ACC112 (cell line): ENCODE results near the gene SDK2.

Experiments used
- H2AFZ ChIP-seq: fragments of 200-600 bp; sonication (generic); one replicate; pipeline ENCODE4 v1.6.0; 2017; ENCODE audit warnings: antibody characterized with exemption, low read length; ENCODE audit not compliant: unreplicated experiment
- H3K27ac ChIP-seq: fragments of 200-600 bp; sonication (generic); 2 replicates; pipeline ENCODE4 v1.5.1; 2014; ENCODE audit warnings: low read depth, mild to moderate bottlenecking, antibody characterized with exemption, low read length, moderate library complexity
- H3K27me3 ChIP-seq: fragments of 200-600 bp; sonication (generic); 2 replicates; pipeline ENCODE4 v1.6.1; 2014; ENCODE audit warnings: mild to moderate bottlenecking, antibody characterized with exemption, low read length, moderate library complexity, mixed read lengths; ENCODE audit not compliant: insufficient read depth
- H3K36me3 ChIP-seq: fragments of 200-600 bp; sonication (generic); 2 replicates; pipeline ENCODE4 v1.6.1; 2016; ENCODE audit warnings: mild to moderate bottlenecking, antibody characterized with exemption, low read length, moderate library complexity, mixed read lengths; ENCODE audit not compliant: insufficient read depth
- H3K4me1 ChIP-seq: fragments of 200-600 bp; sonication (generic); one replicate; pipeline ENCODE4 v1.6.1; 2016; ENCODE audit warnings: low read length, mixed read lengths; ENCODE audit not compliant: insufficient read depth, unreplicated experiment, control insufficient read depth
- H3K4me3 ChIP-seq: fragments of 200-600 bp; sonication (generic); 2 replicates; pipeline ENCODE4 v1.5.1; 2014; ENCODE audit warnings: mild to moderate bottlenecking, low read depth, low read length
- H3K79me2 ChIP-seq: fragments of 200-600 bp; sonication (generic); one replicate; pipeline ENCODE4 v1.6.0; 2016; ENCODE audit warnings: low read length; ENCODE audit not compliant: control insufficient read depth, unreplicated experiment, insufficient read depth

SDK2 gene

DNA sequence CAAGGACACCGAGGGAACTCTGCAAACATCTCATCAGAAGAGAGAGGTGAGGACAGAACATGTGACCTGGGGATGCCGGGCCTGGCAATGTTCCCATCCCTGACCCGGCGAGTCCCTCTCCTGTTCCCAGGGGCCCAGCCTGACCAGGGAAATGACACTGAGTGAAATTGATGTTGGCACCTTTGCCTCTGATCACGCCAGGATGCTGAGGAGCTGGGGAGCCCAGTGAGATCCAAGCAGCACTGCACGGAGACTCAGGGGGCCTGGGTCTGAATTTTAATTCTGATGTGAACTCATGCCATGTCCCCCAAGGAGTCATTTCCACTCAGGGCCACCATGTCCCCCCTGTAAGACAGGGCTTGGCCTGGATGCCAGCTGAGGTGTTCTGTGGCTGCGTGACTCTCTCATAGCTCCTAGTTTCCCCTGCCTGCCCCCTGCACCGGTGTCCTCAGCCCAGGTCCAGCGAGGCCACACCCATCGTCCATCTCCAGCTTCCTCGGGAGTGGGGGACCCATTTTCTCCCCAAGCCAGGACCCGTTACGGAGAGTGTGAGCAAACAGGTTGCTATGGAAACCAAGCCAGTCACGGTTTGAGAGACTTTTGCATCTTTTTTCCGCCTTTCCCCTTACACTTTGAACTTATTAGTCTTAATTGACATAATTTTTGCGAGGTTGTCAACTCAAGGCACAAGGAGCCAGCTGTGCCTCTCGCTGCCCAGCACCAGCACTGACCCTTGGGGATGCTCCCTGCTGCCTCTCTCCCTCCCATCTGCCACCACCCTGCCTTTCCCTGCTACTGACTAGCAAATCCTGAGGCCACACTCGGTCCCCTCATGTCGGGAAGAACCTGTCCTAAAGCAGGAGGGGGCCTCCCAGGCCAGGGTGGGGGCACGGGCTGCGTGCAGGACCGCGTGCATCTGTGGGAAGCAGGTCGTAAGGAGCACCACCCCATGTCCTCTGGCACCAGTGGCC is 150.0 kb downstream of the SDK2 start:
- Histone ChIP-seq H3K4me1 (no peaks in the 10 kb centered on the region), H3K36me3 (no peaks in the 10 kb centered on the region), H3K27ac (no peak overlapping the region), H3K27me3 (peaks cover 59% of the 10 kb centered on the region), H2AFZ (no peak overlapping the region), H3K4me3 (no peak overlapping the region), H3K79me2 (no peaks in the 10 kb centered on the region)

DNA sequence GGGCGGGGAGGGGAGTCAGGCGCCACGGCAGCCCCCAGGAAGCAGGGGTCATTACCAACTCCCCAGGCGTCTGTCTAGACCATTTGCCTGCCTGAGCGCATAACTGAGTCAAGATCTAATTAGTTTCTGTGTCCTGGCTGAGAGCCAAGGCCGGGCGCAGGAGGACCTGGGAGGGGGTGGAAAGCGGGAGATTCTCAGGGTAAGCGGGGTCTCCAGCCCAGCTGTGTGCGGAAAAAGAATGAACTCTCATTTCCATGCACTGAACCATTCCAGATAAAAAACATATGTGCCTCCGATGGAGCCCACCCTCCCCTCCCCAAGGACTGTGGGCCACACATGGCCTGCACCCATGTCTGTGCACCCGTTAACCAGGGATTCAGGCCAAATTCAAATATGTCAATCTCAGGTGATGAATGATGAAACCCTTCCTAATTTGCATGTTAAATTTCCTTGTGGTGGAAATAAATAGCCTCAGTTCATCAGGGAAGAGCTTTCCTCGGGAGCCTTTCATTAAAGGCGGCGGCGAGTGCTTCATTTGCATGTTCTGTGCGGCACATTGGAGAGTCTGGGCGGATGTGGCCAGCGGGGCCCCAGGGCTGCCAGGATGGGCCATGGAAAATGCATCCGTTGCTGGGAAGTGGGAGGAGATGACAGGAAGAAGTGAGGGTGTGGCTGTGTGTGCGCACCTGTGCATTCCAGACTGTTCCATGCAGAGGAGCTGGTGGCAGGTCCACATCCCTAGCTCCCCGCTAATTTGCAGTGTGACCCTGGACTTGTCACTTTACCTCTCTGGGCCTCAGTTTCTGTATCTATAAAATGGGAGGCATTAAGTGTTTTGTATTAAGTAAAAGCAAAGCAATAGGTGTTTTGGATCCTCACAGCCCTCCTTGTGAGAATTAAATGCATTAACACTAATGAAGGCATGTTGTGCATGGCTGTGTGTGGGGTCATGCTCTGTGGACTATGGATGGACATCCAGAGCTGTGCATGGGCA is 151.1 kb downstream of the SDK2 start:
- no peak overlapping the region for H3K27ac ChIP-seq

DNA sequence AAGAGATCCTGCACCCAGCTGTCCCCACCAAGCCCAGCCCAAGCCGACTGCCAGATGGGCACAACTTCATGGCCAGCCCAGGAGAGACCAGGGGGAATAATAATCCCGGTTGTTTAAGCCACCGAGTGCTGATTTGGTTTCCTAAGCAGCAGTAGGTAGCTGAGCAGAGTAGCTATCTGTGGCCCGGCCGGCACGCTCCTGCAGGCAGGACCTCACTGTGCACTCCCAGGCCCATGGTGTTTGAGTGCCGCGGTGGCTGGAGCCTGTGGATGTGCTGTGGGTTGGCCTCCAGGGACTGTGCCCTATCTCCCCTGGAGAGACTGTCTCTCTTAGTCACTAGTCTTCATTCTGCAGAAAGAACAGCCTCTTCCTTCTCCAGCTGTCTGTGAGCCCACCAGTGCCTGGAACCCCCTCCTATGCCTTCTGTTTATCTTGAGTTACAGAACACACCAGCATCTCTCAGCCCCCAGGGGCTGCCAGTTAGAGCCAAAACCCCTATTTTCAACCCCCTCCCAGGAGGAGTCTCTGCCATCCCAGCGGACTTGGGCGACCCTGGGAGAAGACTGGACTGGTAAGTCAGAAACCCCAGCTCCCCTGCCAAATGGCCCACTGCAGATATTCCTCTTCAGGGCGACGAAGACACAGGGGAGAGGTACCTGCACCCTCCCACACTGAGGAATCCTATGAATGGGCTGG is 152.0 kb downstream of the SDK2 start:
- Histone ChIP-seq H3K27me3 (peaks cover 59% of the 10 kb centered on the region), H3K4me1 (no peaks in the 10 kb centered on the region), H3K4me3 (no peak overlapping the region), H3K27ac (no peak overlapping the region), H2AFZ (no peak overlapping the region), H3K79me2 (no peaks in the 10 kb centered on the region), H3K36me3 (no peaks in the 10 kb centered on the region)

More for the DNA sequence above, 151.1 kb downstream of the SDK2 start:
- Histone ChIP-seq H3K27me3 (peaks cover 66% of the 10 kb centered on the region), H3K4me1 (no peaks in the 10 kb centered on the region), H3K79me2 (no peaks in the 10 kb centered on the region), H3K36me3 (no peaks in the 10 kb centered on the region), H2AFZ (no peak overlapping the region), H3K4me3 (no peak overlapping the region)

DNA sequence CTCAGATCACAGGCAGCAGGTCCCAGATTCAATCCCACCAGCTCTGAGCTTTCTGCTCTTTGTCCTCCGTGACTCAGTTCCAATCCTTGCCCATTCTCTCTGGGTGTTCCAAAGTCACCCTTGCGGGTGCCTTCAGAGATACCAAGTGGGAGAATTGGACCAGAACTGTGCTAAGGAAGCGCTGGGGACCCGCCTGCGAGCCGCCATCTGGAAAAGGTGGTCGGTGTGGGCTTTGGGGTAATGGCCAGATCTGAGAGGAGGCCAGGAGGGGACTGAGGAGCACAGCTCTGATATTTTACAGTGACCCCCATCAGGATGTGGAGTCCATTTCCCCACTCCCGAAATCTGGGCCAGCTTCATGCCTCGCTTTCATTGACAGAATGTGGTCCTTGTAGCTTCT is 152.6 kb downstream of the SDK2 start:
- peaks cover 59% of the 10 kb centered on the region for H3K27me3 ChIP-seq
- H3K27ac ChIP-seq: no peak overlapping the region
- H3K4me1 ChIP-seq: no peaks in the 10 kb centered on the region
- no peak overlapping the region for H2AFZ ChIP-seq
- H3K79me2 ChIP-seq: no peaks in the 10 kb centered on the region
- no peak overlapping the region for H3K4me3 ChIP-seq
- no peaks in the 10 kb centered on the region for H3K36me3 ChIP-seq

DNA sequence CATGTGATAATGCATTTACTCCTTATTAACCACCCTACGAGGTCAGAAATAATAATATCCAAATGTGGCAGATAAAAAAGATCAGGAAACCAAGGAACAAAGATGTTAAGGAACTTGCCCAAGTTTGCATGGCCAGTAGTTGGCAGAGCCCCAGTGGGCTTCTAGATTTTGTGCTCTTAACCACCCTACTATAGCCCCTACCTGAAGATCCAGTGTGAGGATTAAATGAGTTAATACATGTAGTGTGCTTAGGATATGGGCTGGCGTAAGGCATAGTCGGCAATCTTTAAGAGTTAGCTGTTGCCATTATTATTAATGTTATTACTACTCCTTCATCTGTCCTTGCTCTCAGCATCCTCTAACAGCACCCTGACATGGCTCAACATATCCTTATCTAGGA is 153.4 kb downstream of the SDK2 start:
- Histone ChIP-seq H3K4me1 (no peaks in the 10 kb centered on the region), H3K27me3 (peaks cover 59% of the 10 kb centered on the region), H3K79me2 (no peaks in the 10 kb centered on the region), H3K4me3 (no peak overlapping the region), H3K36me3 (no peaks in the 10 kb centered on the region), H3K27ac (no peak overlapping the region), H2AFZ (no peak overlapping the region)

DNA sequence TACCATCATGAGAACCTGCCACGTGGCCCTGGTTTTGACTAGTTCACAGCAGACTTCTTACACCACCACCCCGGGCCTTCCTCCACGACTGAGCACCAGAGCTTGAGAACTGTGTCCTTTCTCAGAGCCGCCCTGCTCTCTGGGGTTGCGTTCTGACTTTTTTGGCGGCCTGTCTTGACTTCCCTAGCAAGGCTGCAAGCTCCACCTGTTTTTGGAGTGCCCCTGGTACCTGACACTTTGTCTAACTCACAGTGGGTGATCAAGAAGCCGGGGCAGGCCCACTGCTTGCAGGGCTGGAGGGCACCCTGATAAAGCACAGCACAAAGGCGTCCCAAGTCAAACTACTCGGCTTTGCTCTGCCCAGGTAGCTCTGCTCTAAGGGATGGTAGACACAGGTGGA is 154.3 kb downstream of the SDK2 start:
- Histone ChIP-seq H3K36me3 (no peaks in the 10 kb centered on the region), H2AFZ (no peak overlapping the region), H3K27me3 (peaks cover 58% of the 10 kb centered on the region), H3K79me2 (no peaks in the 10 kb centered on the region), H3K4me3 (no peak overlapping the region), H3K4me1 (no peaks in the 10 kb centered on the region), H3K27ac (no peak overlapping the region)

DNA sequence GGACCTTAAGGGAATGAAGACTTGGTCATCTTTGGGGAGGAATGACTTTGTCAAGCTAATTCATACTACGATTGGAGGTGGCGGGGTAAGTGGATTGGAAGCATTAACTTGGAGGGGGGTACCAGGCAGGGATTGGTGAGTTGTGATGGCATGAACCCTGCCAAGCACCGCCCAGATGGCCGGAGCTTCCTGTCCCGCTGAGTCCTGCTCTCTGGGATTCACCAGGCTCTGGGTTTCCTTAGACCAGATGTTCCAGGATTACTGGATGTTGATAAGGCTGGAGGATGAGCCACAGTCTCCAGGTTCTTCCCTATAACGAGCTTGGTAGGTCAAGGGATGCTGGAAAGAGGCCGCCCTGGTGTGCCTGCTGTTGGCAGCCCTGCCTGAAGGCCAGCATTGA is 154.9 kb downstream of the SDK2 start:
- Histone ChIP-seq H3K27me3 (peaks cover 52% of the 10 kb centered on the region), H3K79me2 (no peaks in the 10 kb centered on the region)

DNA sequence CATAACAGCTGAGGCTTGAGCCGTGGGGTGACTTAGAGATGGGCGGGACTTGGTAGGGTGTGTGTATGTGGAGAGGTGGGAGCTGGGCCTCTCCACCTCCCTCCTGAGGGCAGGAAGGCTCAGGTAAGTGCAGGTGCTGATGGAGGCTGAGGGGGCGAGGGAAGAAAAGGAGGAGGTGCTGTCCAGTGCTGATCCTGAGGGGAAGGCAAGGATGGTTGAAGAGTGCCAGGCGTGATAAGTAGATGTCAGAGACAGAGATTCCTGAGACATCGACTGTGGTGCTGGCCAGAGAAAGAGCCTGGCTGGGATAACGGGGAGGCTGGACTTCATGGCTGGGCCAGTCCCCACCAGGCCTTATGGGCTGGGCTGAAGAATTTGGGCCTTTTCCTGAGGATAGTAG is 159.1 kb downstream of the SDK2 start:
- Histone ChIP-seq H2AFZ (no peak overlapping the region), H3K27ac (no peak overlapping the region), H3K36me3 (no peaks in the 10 kb centered on the region), H3K79me2 (no peaks in the 10 kb centered on the region), H3K27me3 (peaks cover 27% of the 10 kb centered on the region), H3K4me1 (no peaks in the 10 kb centered on the region), H3K4me3 (no peak overlapping the region)

More for the DNA sequence above, 154.9 kb downstream of the SDK2 start:
- Histone ChIP-seq H3K36me3 (no peaks in the 10 kb centered on the region), H3K27ac (no peak overlapping the region), H3K4me1 (no peaks in the 10 kb centered on the region), H2AFZ (no peak overlapping the region), H3K4me3 (no peak overlapping the region)

DNA sequence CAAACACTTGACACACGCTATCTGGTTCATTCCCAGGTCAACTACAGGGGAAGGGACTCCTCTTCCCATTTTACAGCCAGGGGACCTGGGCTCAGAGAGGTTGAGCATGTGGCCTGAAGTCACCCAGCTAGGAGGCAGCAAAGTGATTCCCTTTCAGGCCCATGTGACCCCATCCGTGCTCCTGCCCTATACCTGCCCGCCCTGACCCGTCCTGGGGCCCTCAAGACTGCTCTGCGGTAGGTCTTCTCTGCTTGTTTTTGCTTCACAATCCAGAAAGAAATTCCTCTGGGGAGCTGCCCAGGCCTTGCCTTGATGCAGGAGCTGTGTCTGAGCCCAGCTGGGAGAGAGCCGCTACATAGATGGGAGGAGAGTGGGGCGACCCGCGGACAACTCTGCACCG is 161.4 kb downstream of the SDK2 start:
- H3K27ac ChIP-seq: no peak overlapping the region
- H3K4me3 ChIP-seq: no peak overlapping the region
- peaks cover 27% of the 10 kb centered on the region for H3K27me3 ChIP-seq
- H3K4me1 ChIP-seq: no peaks in the 10 kb centered on the region
- no peaks in the 10 kb centered on the region for H3K36me3 ChIP-seq
- H3K79me2 ChIP-seq: no peaks in the 10 kb centered on the region
- no peak overlapping the region for H2AFZ ChIP-seq

DNA sequence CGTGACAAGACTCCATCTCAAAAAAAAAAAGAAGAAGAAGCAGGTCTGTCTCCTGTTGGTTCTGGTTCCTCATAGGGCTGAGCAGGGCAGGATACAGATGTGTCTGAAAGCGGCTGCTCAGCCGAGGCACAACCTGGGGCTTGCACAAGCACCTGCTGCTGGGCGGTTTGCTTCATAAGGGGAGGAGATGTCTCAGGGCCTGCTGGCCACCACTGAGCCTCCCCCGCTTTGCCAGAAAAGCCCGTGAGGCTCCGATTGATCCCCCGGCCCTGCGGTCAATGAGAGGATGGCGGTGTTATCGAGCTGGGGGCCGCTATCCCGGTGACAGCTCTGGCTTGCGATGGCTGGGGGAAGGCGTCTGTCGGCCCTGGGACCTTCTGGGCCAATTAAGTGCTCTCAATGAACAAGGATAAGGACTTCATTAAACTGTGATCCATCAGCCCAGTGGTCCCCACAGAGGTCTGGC is 162.0 kb downstream of the SDK2 start:
- peaks cover 32% of the 10 kb centered on the region for H3K27me3 ChIP-seq
- no peak overlapping the region for H2AFZ ChIP-seq
- H3K27ac ChIP-seq: no peak overlapping the region
- no peaks in the 10 kb centered on the region for H3K79me2 ChIP-seq
- H3K4me1 ChIP-seq: no peaks in the 10 kb centered on the region
- H3K36me3 ChIP-seq: no peaks in the 10 kb centered on the region
- H3K4me3 ChIP-seq: no peak overlapping the region
